Activated CD4-positive, alpha-beta T cell treated with anti-CD3 and anti-CD28 coated beads, Interleukin-2, Interleukin-6, amounts not matched to agents 100 ng/mL and 50 ng/mL, durations not matched to agents 16 hours and 8 hours (primary cell): ENCODE data around the gene ZNF479.
"Not testable (repeated sequence)": the region's sequence is repeated elsewhere in the genome, so short reads cannot be mapped to it uniquely, and the experiment has no call there.

ENCODE experiments used
- DNase-seq: peaks from one replicate; pipeline ENCODE4 v3.0.0-alpha.2; 2020

Gene ZNF479

GRCh38 chr7:57132336-57132735 is at the start of gene ZNF479:
Gene ZNF479 (minus strand): TSS chr7:57132436. CDS start chr7:57132324, 112 bp downstream.
- DNase-seq, result not testable (repeated sequence)

- DNase-seq, result no peak
Observed at GRCh38 chr7:57182031-57182430, 49.8 kb upstream of the ZNF479 start.

DNA sequence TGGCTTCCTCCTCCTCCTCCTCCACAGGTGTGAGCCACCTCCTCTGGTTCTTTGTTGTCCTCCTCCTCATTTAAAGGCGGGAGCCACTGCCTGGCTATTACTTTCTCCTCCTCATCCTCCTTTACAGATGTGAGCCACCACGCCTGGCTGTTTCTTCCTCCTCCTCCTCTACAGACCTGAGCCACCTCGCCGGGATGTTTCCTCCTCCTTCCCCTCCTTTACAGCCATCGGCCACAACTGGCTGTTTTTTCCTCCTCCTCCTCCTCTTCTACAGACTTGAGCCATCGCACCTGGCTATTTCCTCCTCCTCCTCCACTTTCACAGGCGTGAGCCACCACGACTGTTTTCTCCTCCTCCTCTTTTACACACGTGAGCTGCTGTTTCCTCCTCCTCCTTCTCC is 49.0 kb upstream of the ZNF479 start:
- DNase-seq, result no peak

DNA sequence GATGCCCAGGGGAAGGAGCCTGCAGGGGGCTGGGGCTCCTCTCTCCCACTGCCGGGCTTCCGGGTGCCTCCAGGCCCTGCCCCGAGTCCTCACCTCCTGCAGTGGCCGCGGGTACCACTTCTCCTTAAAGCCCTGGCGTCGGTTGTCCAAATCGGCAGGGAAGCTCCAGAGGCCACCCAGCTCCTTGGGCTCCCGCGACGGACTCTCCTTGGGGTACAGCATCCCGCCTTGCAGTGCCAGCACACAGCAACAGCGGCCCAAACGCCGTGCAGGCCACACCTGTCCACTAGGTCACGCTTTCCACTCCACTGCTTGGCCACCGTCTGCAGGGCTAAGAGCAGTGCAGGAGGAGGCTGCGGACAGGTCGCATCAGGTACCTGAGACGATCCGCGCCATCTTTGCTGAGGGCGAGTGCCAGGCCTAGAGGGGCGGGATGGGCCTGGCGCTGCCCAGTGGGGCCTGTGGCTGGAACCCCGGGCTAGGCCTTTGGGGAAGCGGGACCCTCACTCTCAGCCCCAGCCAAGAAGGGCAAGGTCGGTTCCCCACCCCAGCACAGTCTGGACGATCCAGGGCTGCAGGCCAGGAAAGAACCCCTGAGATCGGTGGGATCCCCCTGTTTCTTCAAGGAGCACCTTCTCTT is 47.7 kb upstream of the ZNF479 start:
- DNase-seq, result no peak

DNA sequence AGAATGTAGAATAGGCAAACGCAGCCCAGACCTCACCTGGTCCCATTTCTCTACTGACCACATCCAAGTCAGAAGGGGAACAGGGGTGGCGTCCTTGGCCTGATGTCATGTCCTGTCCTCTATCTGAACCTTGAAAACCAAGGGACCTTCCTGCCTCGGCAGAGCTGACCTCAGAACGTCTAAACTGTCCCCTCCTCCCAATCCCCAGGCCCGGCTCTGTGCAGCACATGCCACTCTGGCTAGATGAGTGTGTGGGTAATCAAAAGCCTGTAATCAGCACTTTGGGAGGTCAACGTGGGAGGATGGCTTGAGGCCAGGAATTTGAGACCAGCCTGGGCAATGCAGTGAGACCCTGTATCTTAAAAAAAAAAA is 46.5 kb upstream of the ZNF479 start:
- DNase-seq, result no peak

DNA sequence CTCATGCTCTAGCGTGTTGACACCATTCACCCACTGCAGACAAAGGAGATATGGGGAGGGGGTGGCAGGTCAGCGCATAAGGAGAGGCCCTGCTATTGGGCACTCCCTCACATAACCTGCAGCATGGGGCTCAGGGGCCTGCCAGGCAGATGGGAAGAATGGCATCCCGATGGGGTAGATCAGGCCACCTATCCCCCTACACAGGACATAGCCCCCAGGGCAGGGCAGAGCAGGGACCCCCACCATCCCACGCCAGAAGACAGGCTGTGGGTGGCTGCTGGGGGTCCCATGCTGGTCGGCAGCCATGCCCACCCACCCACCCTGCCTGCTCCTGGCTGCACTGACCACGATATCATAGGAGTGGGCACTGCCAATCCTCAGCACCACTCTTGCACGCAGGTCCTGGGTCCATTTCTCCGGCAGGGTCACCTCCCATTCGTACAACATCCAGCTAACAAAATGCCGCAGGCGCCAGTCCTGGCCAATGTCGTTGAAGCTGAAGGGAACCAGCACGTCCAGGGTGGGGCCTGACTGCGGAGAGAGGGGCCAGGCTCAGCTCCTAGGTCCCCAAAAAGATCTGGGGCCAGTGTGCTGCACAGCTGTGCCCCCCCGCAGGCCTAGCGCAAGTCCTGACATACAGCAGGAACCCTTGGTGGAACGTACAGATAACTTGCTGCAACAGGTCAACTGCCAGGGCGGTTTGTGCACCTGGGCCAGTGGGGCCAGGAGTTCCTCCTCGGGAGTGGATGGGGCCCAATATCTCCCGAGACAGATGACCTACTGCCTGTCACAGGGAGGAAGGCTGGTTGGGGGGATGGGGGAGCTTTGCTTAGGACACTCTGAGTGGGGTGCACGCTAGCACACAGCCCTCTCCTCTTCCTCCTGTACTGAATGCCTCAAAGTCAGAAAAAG is 45.9 kb upstream of the ZNF479 start:
- no peak for DNase-seq

GRCh38 chr7:57176928-57177635 is 44.8 kb upstream of the ZNF479 start:
- no peak for DNase-seq

GRCh38 chr7:57165285-57165899 is 33.2 kb upstream of the ZNF479 start:
- DNase-seq, result no peak

DNA sequence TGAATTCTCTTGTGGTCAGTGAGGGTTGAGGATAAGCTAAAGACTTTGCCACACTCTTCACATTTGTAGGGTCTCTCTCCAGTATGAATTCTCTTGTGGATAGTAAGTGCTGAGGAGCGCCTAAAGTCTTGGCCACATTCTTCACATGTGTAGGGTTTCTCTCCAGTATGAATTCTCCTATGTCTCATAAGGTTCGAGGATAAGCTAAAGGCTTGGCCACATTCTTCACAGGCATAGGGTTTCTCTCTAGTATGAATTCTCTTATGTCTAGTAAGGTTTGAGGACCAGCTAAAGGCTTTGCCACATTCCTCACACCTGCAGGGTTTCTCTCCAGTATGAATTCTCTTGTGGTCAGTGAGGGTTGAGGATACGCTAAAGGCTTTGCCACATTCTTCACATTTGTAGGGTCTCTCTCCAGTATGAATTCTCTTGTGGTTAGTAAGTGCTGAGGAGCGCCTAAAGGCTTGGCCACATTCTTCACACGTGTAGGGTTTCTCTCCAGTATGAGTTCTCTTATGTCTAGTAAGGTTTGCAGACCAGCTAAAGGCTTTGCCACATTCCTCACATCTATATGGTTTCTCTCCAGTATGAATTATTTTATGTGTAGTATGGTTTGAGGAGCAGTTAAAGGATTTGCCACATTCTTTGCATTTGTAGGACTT is 12.0 kb downstream of the ZNF479 start:
- not testable (repeated sequence) for DNase-seq
